ENCODE results near the gene CLCN7.

Gene CLCN7

GRCh38 chr16:1502092-1503004 is 27.5 kb upstream of the CLCN7 start:
- no peak for DNase-seq

GRCh38 chr16:1501630-1502029 is 26.8 kb upstream of the CLCN7 start:
- no peak for DNase-seq

GRCh38 chr16:1500465-1501150 is 25.8 kb upstream of the CLCN7 start:
- no peak for DNase-seq

- DNase-seq: no peak
These were observed 25.1 kb upstream of the CLCN7 start for GRCh38 chr16:1499756-1500464.

GRCh38 chr16:1498899-1499676 is 24.3 kb upstream of the CLCN7 start:
- DNase-seq: no peak

- no peak for DNase-seq
These were observed 22.3 kb upstream of the CLCN7 start for GRCh38 chr16:1497014-1497598.

GRCh38 chr16:1496464-1496863 is 21.6 kb upstream of the CLCN7 start:
- no peak for DNase-seq

- no peak for DNase-seq
These were observed 21.0 kb upstream of the CLCN7 start for GRCh38 chr16:1495889-1496262.

- no peak for DNase-seq
These were observed 20.5 kb upstream of the CLCN7 start for GRCh38 chr16:1495211-1495888.

- no peak for DNase-seq
These were observed 19.9 kb upstream of the CLCN7 start for GRCh38 chr16:1494711-1495110.

- DNase-seq: no peak
These were observed 19.4 kb upstream of the CLCN7 start for GRCh38 chr16:1494129-1494640.

GRCh38 chr16:1493746-1494094 is 18.9 kb upstream of the CLCN7 start:
- no peak for DNase-seq

GRCh38 chr16:1492923-1493745 is 18.3 kb upstream of the CLCN7 start, which contains the start of gene TELO2:
TSS of gene TELO2 (plus strand) at chr16:1493360. CDS start at chr16:1494282, 922 bp downstream.
- peak; percentile 86 to 95 (median 88) for DNase-seq

- DNase-seq: no peak
These were observed 17.5 kb upstream of the CLCN7 start for GRCh38 chr16:1492082-1492922.

- no peak for DNase-seq
These were observed 16.5 kb upstream of the CLCN7 start for GRCh38 chr16:1491327-1491726.

- DNase-seq: no peak
These were observed 14.2 kb upstream of the CLCN7 start for GRCh38 chr16:1489077-1489476.

GRCh38 chr16:1488619-1489018 is 13.8 kb upstream of the CLCN7 start, which contains the start of gene PTX4:
TSS of gene PTX4 (minus strand) at chr16:1488944. CDS start at chr16:1488909, 35 bp downstream.
- DNase-seq: no peak

GRCh38 chr16:1488054-1488601 is 13.3 kb upstream of the CLCN7 start:
- no peak for DNase-seq

GRCh38 chr16:1487395-1488053 is 12.7 kb upstream of the CLCN7 start:
- no peak for DNase-seq

All from stimulated activated naive CD4-positive, alpha-beta T cell (primary cell).